Central memory CD8-positive, alpha-beta T cell (primary cell): ENCODE measurements around the gene RAB15.

Source experiments
- ATAC-seq: fragments of 150-1000 bp; cut with Tn5 transposase; replicated peaks from 2 replicates; pipeline ENCODE4 v1.10.0; 2022; ENCODE audit warnings: mild to moderate bottlenecking, moderate FRiP score, moderate number of reproducible peaks; ENCODE audit not compliant: poor library complexity, severe bottlenecking; ENCODE audit errors: extremely low read depth
- DNase-seq, 2 donors: peaks; one replicate each; pipeline ENCODE4 v3.0.0; 2021; ENCODE audit warnings: low spot score in 2 of 2
- H3K27ac Mint-ChIP-seq: one replicate; pipeline ENCODE4 v1.8.0; 2022; ENCODE audit warnings: low read depth, mild to moderate bottlenecking, moderate library complexity, mixed read lengths
- H3K27me3 Mint-ChIP-seq: one replicate; pipeline ENCODE4 v1.8.0; 2022; ENCODE audit warnings: mixed read lengths
- H3K36me3 Mint-ChIP-seq: one replicate; pipeline ENCODE4 v1.8.0; 2022; ENCODE audit warnings: mild to moderate bottlenecking, moderate library complexity, mixed read lengths; ENCODE audit not compliant: insufficient read depth
- H3K4me1 Mint-ChIP-seq: one replicate; pipeline ENCODE4 v1.8.0; 2022; ENCODE audit warnings: mixed read lengths
- H3K4me3 Mint-ChIP-seq: one replicate; pipeline ENCODE4 v1.8.0; 2022; ENCODE audit warnings: mild to moderate bottlenecking, moderate library complexity, mixed read lengths
- H3K9me3 Mint-ChIP-seq: one replicate; pipeline ENCODE4 v1.8.0; 2022; ENCODE audit warnings: mixed read lengths

RAB15 gene

GRCh38 chr14:64950889-64951288, 21.2 kb downstream of the RAB15 start:
- no peak overlapping the region for H3K4me3 Mint-ChIP-seq
- no peaks in the 10 kb centered on the region for H3K27me3 Mint-ChIP-seq
- H3K36me3 Mint-ChIP-seq: peaks cover 5% of the 10 kb centered on the region
- DNase-seq: no peak
- ATAC-seq: no peak
- peaks cover 29% of the 10 kb centered on the region for H3K4me1 Mint-ChIP-seq
- H3K9me3 Mint-ChIP-seq: no peaks in the 10 kb centered on the region
- no peak overlapping the region for H3K27ac Mint-ChIP-seq

GRCh38 chr14:64948612-64949210, 23.4 kb downstream of the RAB15 start:
- Mint-ChIP-seq H3K27me3 (no peaks in the 10 kb centered on the region), H3K4me3 (no peak overlapping the region), H3K4me1 (peaks cover 33% of the 10 kb centered on the region), H3K36me3 (peaks cover 6% of the 10 kb centered on the region), H3K27ac (no peak overlapping the region), H3K9me3 (no peaks in the 10 kb centered on the region)
- ATAC-seq: no peak
- DNase-seq: no peak

GRCh38 chr14:64947710-64948611, 24.2 kb downstream of the RAB15 start:
- Mint-ChIP-seq H3K27ac (no peak overlapping the region), H3K27me3 (no peaks in the 10 kb centered on the region), H3K9me3 (no peaks in the 10 kb centered on the region), H3K4me1 (peaks cover 36% of the 10 kb centered on the region), H3K4me3 (no peak overlapping the region), H3K36me3 (peaks cover 6% of the 10 kb centered on the region)
- ATAC-seq (no peak), DNase-seq (no peak)

- no peak overlapping the region for H3K4me3 Mint-ChIP-seq
- H3K4me1 Mint-ChIP-seq: peaks cover 40% of the 10 kb centered on the region
- H3K36me3 Mint-ChIP-seq: peaks cover 4% of the 10 kb centered on the region
- no peaks in the 10 kb centered on the region for H3K9me3 Mint-ChIP-seq
- no peak overlapping the region for H3K27ac Mint-ChIP-seq
- no peaks in the 10 kb centered on the region for H3K27me3 Mint-ChIP-seq
- ATAC-seq (no peak), DNase-seq (no peak)
Observed at GRCh38 chr14:64946310-64947045, 25.7 kb downstream of the RAB15 start.

GRCh38 chr14:64945431-64946178, 26.5 kb downstream of the RAB15 start:
- no peak for DNase-seq
- peaks cover 40% of the 10 kb centered on the region for H3K4me1 Mint-ChIP-seq
- no peaks in the 10 kb centered on the region for H3K9me3 Mint-ChIP-seq
- no peaks in the 10 kb centered on the region for H3K27me3 Mint-ChIP-seq
- ATAC-seq: no peak
- H3K4me3 Mint-ChIP-seq: no peak overlapping the region
- H3K36me3 Mint-ChIP-seq: peaks cover 4% of the 10 kb centered on the region
- no peak overlapping the region for H3K27ac Mint-ChIP-seq

GRCh38 chr14:64944861-64945260, 27.3 kb downstream of the RAB15 start:
- ATAC-seq (no peak), DNase-seq (no peak)
- peaks cover 4% of the 10 kb centered on the region for H3K36me3 Mint-ChIP-seq
- no peaks in the 10 kb centered on the region for H3K9me3 Mint-ChIP-seq
- no peak overlapping the region for H3K4me3 Mint-ChIP-seq
- no peaks in the 10 kb centered on the region for H3K27me3 Mint-ChIP-seq
- H3K4me1 Mint-ChIP-seq: peaks cover 46% of the 10 kb centered on the region
- no peak overlapping the region for H3K27ac Mint-ChIP-seq

- no peak for DNase-seq
- Mint-ChIP-seq H3K4me1 (peaks cover 53% of the 10 kb centered on the region), H3K27ac (no peak overlapping the region), H3K4me3 (no peak overlapping the region), H3K36me3 (peaks cover 4% of the 10 kb centered on the region), H3K9me3 (no peaks in the 10 kb centered on the region), H3K27me3 (no peaks in the 10 kb centered on the region)
- ATAC-seq: no peak
Observed at GRCh38 chr14:64944041-64944440, 28.1 kb downstream of the RAB15 start.

GRCh38 chr14:64943556-64943955, 28.6 kb downstream of the RAB15 start:
- Mint-ChIP-seq H3K4me1 (peaks cover 57% of the 10 kb centered on the region), H3K27me3 (no peaks in the 10 kb centered on the region), H3K36me3 (peaks cover 4% of the 10 kb centered on the region), H3K9me3 (no peaks in the 10 kb centered on the region), H3K4me3 (no peak overlapping the region), H3K27ac (peak overlapping the region; percentile 64)
- DNase-seq: no peak
- no peak for ATAC-seq

GRCh38 chr14:64942531-64943111, 29.5 kb downstream of the RAB15 start, which contains the start of gene GPX2:
GPX2 (minus strand) TSS chr14:64942745; CDS start chr14:64942726, 19 bp downstream.
- peaks cover 7% of the 10 kb centered on the region for H3K36me3 Mint-ChIP-seq
- H3K27me3 Mint-ChIP-seq: no peaks in the 10 kb centered on the region
- peaks cover 56% of the 10 kb centered on the region for H3K4me1 Mint-ChIP-seq
- H3K27ac Mint-ChIP-seq: peak within 1 kb of the TSS; percentile 64
- no peak for ATAC-seq
- DNase-seq: no peak
- H3K9me3 Mint-ChIP-seq: no peaks in the 10 kb centered on the region
- H3K4me3 Mint-ChIP-seq: no peak within 1 kb of the TSS

- no peak for ATAC-seq
- H3K36me3 Mint-ChIP-seq: peaks cover 18% of the 10 kb centered on the region
- H3K9me3 Mint-ChIP-seq: no peaks in the 10 kb centered on the region
- H3K4me1 Mint-ChIP-seq: peaks cover 59% of the 10 kb centered on the region
- no peaks in the 10 kb centered on the region for H3K27me3 Mint-ChIP-seq
- H3K27ac Mint-ChIP-seq: peak overlapping the region; percentile 54
- H3K4me3 Mint-ChIP-seq: no peak overlapping the region
- DNase-seq: no peak
Observed at GRCh38 chr14:64940336-64940910, 31.7 kb downstream of the RAB15 start.

- DNase-seq: no peak
- no peak overlapping the region for H3K4me3 Mint-ChIP-seq
- H3K4me1 Mint-ChIP-seq: peaks cover 60% of the 10 kb centered on the region
- H3K36me3 Mint-ChIP-seq: peaks cover 16% of the 10 kb centered on the region
- H3K9me3 Mint-ChIP-seq: no peaks in the 10 kb centered on the region
- H3K27ac Mint-ChIP-seq: peak overlapping the region; percentile 78
- no peak for ATAC-seq
- H3K27me3 Mint-ChIP-seq: no peaks in the 10 kb centered on the region
Observed at GRCh38 chr14:64939817-64940190, 32.3 kb downstream of the RAB15 start.
